Fibroblast of mammary gland (primary cell): ENCODE data around the gene CACNA2D1.
"Not testable (repeated sequence)": the region's sequence is repeated elsewhere in the genome, so short reads cannot be mapped to it uniquely, and the experiment has no call there.

Experiments used
- DNase-seq: peaks from one replicate; pipeline ENCODE4 v3.0.0-alpha.2; 2010; ENCODE audit warnings: low read depth
- H3K4me3 ChIP-seq: 2 replicates; pipeline ENCODE4 v1.5.1; 2011; ENCODE audit warnings: low read depth, mild to moderate bottlenecking, low read length, moderate library complexity; ENCODE audit not compliant: control insufficient read depth
- TF ChIP-seq, protein P1 (sequence below): conservative IDR thresholded peaks from 2 replicates; pipeline ENCODE4 v1.5.1; 2011; ENCODE audit warnings: low read depth, low read length, inconsistent platforms; ENCODE audit not compliant: control insufficient read depth, insufficient read depth

CACNA2D1 gene

GRCh38 chr7:82435769-82436168, 7.8 kb downstream of the CACNA2D1 start:
- TF ChIP-seq, protein P1, sequence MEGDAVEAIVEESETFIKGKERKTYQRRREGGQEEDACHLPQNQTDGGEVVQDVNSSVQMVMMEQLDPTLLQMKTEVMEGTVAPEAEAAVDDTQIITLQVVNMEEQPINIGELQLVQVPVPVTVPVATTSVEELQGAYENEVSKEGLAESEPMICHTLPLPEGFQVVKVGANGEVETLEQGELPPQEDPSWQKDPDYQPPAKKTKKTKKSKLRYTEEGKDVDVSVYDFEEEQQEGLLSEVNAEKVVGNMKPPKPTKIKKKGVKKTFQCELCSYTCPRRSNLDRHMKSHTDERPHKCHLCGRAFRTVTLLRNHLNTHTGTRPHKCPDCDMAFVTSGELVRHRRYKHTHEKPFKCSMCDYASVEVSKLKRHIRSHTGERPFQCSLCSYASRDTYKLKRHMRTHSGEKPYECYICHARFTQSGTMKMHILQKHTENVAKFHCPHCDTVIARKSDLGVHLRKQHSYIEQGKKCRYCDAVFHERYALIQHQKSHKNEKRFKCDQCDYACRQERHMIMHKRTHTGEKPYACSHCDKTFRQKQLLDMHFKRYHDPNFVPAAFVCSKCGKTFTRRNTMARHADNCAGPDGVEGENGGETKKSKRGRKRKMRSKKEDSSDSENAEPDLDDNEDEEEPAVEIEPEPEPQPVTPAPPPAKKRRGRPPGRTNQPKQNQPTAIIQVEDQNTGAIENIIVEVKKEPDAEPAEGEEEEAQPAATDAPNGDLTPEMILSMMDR, result no peak
- H3K4me3 ChIP-seq, result no peak overlapping the region
- DNase-seq, result no peak

DNA sequence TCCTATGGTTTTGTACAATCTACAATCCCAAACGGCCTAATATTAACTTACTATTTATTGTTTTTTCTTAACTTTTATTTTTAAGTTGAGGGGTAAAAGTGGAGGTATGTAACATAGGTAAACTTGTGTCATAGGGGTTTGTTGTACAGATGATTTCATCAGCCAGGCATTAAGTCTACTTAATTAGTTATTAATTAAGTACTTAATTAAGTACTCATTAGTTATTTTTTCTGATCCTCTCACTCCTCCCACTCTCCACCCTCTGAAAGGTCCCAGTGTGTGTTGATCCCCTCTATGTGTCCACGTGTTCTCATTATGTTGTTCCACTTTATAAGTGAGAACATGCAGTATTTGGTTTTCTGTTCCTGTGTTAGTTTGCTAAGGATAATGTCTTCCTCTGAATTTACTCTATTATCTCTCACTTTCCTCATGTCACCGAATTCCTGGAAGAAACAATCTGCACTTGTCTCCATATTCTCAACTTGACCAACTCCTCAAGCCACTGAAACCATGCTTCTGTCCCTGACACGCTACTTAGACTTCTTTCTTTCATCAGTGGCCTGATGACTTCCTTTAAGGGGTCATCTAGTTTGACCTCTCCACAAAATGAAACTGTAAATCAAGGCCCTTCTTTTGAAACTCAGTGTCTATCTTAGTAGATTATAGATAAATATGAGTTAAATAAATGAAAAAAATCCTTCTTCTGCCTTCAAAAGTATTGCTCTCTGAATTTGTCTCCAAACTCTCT, 9.1 kb downstream of the CACNA2D1 start:
- H3K4me3 ChIP-seq, result no peak overlapping the region
- no peak for DNase-seq
- TF ChIP-seq, protein P1, result no peak

DNA sequence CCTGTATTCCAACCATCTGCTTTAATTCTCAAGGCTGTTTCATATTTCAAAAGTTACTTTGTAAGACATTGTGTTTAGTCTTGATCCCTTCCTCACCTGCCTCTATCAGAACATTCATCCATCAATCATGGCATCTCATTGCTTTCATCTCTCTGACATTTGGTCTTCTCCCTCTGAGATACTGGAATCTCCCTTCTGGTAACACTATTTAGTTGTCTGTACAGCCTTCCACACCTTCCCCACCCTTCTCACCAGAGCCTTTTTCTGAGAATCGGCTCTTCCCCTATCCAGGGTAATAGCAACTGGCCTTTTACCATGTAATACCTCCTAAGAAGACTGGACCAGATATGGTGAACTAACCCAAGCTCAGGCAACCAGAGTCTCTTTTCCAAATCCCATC, 10.1 kb downstream of the CACNA2D1 start:
- TF ChIP-seq, protein P1, result no peak
- H3K4me3 ChIP-seq, result no peak overlapping the region
- no peak for DNase-seq

DNA sequence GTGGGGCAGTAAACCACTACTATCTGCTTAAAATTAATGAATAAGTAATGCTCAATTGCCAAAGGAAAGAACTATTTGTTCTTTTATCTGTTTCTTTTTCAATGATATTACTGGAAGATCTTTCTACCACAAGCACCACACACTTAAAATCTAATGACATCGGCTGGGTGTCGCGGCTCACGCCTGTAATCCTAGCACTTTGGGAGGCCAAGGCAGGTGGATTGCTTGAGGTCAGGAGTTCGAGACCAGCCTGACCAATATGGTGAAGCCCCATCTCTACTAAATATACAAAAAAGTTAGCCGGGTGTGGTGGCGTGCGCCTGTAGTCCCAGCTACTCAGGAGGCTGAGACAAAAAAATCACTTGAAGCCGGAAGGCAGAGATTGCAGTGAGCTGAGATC, 10.8 kb downstream of the CACNA2D1 start:
- not testable (repeated sequence) for DNase-seq, H3K4me3 ChIP-seq

DNA sequence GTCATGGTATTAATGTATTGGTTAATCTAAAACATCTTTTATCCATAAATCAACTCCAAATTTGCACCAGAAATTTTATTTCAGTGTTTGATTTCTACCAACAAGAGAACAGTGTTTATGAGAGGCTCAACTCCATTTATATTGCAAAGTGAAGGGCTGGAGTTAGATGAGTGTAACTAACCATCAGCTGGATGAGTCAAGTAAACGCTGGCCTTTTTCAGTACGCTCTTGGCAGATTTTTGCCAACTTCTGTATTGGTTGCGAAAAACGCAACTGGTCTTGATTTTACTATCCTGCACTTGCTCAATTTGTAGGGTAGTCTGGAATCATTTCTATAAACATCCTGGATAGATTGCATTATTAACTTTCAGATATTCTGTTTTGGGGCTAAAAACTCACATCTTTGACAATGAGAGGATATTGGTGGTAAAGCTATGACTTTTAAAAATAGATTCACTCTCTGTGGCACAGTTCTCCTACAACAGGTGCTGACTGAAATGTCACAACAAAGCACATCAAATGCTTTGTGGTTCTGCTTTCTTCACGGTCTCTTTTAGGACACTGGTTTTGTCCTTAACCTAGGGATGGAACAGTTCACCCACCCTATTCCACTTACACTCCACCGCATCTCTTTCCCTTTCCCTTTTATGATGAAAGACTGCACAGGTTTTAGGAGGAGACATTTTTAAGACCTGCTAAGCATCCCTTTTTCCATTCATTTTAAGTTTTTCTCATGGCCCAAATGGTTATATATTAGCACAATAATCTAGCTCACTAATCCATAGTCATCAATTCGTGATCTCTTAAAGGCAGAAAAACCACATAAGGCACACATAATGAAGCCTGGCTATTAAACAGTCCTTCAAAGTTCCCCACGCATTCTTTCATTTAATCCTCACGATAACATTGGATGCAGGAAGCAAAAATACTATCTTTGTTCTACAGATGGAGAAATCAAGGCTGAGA, 12.8 kb downstream of the CACNA2D1 start:
- H3K4me3 ChIP-seq, result no peak overlapping the region
- TF ChIP-seq, protein P1, result no peak
- peak; percentile 80 for DNase-seq

GRCh38 chr7:82429408-82429807, 14.2 kb downstream of the CACNA2D1 start:
- TF ChIP-seq, protein P1, result no peak

More at GRCh38 chr7:82429408-82429807, 14.2 kb downstream of the CACNA2D1 start:
- H3K4me3 ChIP-seq, result no peak overlapping the region
- no peak for DNase-seq
